ENCODE results near the gene MBTPS1.
A peak's percentile ranks its signal among the peaks of the same experiment; 100 is the strongest.
"Not testable (repeated sequence)": the region's sequence is repeated elsewhere in the genome, so short reads cannot be mapped to it uniquely, and the experiment has no call there.

Gene MBTPS1

GRCh38 chr16:84136331-84137125, 19.8 kb upstream of the MBTPS1 start:
- no peak for DNase-seq

- no peak for DNase-seq
Measured at GRCh38 chr16:84132527-84133285, 16.0 kb upstream of the MBTPS1 start.

- no peak for DNase-seq
Measured at GRCh38 chr16:84131117-84131516, 14.4 kb upstream of the MBTPS1 start.

GRCh38 chr16:84124257-84125073, 7.7 kb upstream of the MBTPS1 start:
- DNase-seq: no peak

- no peak for DNase-seq
Measured at GRCh38 chr16:84121007-84121406, 4.3 kb upstream of the MBTPS1 start.

GRCh38 chr16:84120023-84120422, 3.3 kb upstream of the MBTPS1 start:
- no peak for DNase-seq

- no peak for DNase-seq
Measured at GRCh38 chr16:84119368-84119767, 2.6 kb upstream of the MBTPS1 start.

GRCh38 chr16:84118315-84118714, 1.6 kb upstream of the MBTPS1 start:
- not testable (repeated sequence) for DNase-seq

GRCh38 chr16:84117494-84117843, 727 bp upstream of the MBTPS1 start:
- peak in 1 of 2 donors; percentile 24 for DNase-seq

GRCh38 chr16:84115919-84116719, 623 bp downstream of the MBTPS1 start:
- peak; percentile 57 to 68 for DNase-seq

GRCh38 chr16:84111949-84112348, 4.8 kb downstream of the MBTPS1 start:
- DNase-seq: not testable (repeated sequence)

- DNase-seq: no peak
Measured at GRCh38 chr16:84111525-84111924, 5.2 kb downstream of the MBTPS1 start.

GRCh38 chr16:84110527-84110926, 6.2 kb downstream of the MBTPS1 start:
- DNase-seq: no peak

- DNase-seq: no peak
Measured at GRCh38 chr16:84109598-84110335, 7.0 kb downstream of the MBTPS1 start.

GRCh38 chr16:84107921-84108320, 8.8 kb downstream of the MBTPS1 start:
- DNase-seq: no peak

GRCh38 chr16:84105948-84106740, 10.6 kb downstream of the MBTPS1 start:
- DNase-seq: no peak

GRCh38 chr16:84105301-84105815, 11.4 kb downstream of the MBTPS1 start:
- DNase-seq: no peak

- DNase-seq: no peak
Measured at GRCh38 chr16:84104231-84104630, 12.5 kb downstream of the MBTPS1 start.

- no peak for DNase-seq
Measured at GRCh38 chr16:84103678-84104077, 13.1 kb downstream of the MBTPS1 start.

- no peak for DNase-seq
Measured at GRCh38 chr16:84098939-84099338, 17.8 kb downstream of the MBTPS1 start.

Measured in CD4-positive, alpha-beta T cell treated with Interferon alpha-2 for 1 hour (primary cell).